Activated T-cell treated with anti-CD3 and anti-CD28 coated beads, Interleukin-2, amount 50 U/mL, for 24 hours (primary cell): Measurements from ENCODE around the gene ZDHHC7.

ENCODE experiments used
- DNase-seq: peaks from one replicate; pipeline ENCODE4 v3.0.0-alpha.2; 2020
- H3K27ac Mint-ChIP-seq: 2 replicates; pipeline ENCODE4 v1.8.0; 2020; ENCODE audit warnings: mild to moderate bottlenecking, mixed read lengths
- H3K27me3 Mint-ChIP-seq: 2 replicates; pipeline ENCODE4 v1.8.0; 2020; ENCODE audit warnings: mixed read lengths
- H3K36me3 Mint-ChIP-seq: 2 replicates; pipeline ENCODE4 v1.8.0; 2020; ENCODE audit warnings: low read depth, mixed read lengths
- H3K4me1 Mint-ChIP-seq: 2 replicates; pipeline ENCODE4 v1.8.0; 2020; ENCODE audit warnings: low read depth, mixed read lengths
- H3K4me3 Mint-ChIP-seq: 2 replicates; pipeline ENCODE4 v1.8.0; 2020; ENCODE audit warnings: mild to moderate bottlenecking, moderate library complexity, mixed read lengths
- H3K9me3 Mint-ChIP-seq: 2 replicates; pipeline ENCODE4 v1.8.0; 2020; ENCODE audit warnings: mixed read lengths

Gene ZDHHC7

GRCh38 chr16:84959045-84959576 lies 52.2 kb downstream of the ZDHHC7 start:
- H3K27me3 Mint-ChIP-seq = no peaks in the 10 kb centered on the region
- no peak overlapping the region for H3K27ac Mint-ChIP-seq
- no peak overlapping the region for H3K4me3 Mint-ChIP-seq
- H3K9me3 Mint-ChIP-seq = no peaks in the 10 kb centered on the region
- no peaks in the 10 kb centered on the region for H3K36me3 Mint-ChIP-seq
- H3K4me1 Mint-ChIP-seq = no peaks in the 10 kb centered on the region
- DNase-seq = no peak

DNA sequence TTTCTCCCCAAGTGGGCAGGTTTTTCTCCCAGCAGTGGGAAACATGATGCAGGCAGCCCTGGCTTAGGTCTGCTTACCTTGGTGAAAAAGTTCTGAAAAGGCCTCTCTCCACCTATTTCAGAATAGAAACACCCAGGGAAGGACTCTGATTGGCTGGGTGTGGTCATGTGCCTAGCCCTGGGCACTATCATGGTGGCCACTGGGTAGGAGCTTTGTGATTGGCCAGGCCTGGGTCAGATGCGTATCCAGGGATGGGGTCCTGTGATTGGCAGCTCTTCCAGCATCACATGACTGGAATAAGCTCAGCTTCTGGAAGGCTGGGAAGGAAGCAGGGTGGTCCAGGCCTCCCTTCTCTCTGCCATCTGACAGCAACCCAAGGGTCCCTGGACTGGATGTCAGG lies 53.5 kb downstream of the ZDHHC7 start:
- Mint-ChIP-seq H3K27me3 (no peaks in the 10 kb centered on the region), H3K27ac (no peak overlapping the region), H3K4me3 (no peak overlapping the region), H3K36me3 (no peaks in the 10 kb centered on the region), H3K4me1 (no peaks in the 10 kb centered on the region), H3K9me3 (no peaks in the 10 kb centered on the region)
- DNase-seq = no peak

GRCh38 chr16:84957192-84957591 lies 54.1 kb downstream of the ZDHHC7 start:
- Mint-ChIP-seq H3K9me3 (no peaks in the 10 kb centered on the region), H3K4me1 (peaks cover 1% of the 10 kb centered on the region), H3K27ac (no peak overlapping the region), H3K4me3 (no peak overlapping the region), H3K27me3 (no peaks in the 10 kb centered on the region), H3K36me3 (no peaks in the 10 kb centered on the region)
- no peak for DNase-seq

GRCh38 chr16:84955427-84955826 lies 55.9 kb downstream of the ZDHHC7 start:
- H3K27me3 Mint-ChIP-seq = no peaks in the 10 kb centered on the region
- DNase-seq = no peak
- no peak overlapping the region for H3K27ac Mint-ChIP-seq
- no peaks in the 10 kb centered on the region for H3K36me3 Mint-ChIP-seq
- H3K4me3 Mint-ChIP-seq = no peak overlapping the region
- H3K4me1 Mint-ChIP-seq = peaks cover 3% of the 10 kb centered on the region
- H3K9me3 Mint-ChIP-seq = no peaks in the 10 kb centered on the region

- Mint-ChIP-seq H3K4me3 (no peak overlapping the region), H3K36me3 (no peaks in the 10 kb centered on the region), H3K9me3 (no peaks in the 10 kb centered on the region), H3K4me1 (peaks cover 3% of the 10 kb centered on the region), H3K27ac (no peak overlapping the region), H3K27me3 (no peaks in the 10 kb centered on the region)
- DNase-seq = no peak
These were observed 58.1 kb downstream of the ZDHHC7 start for GRCh38 chr16:84953190-84953746.

GRCh38 chr16:84952335-84953189 lies 58.8 kb downstream of the ZDHHC7 start:
- peaks cover 3% of the 10 kb centered on the region for H3K4me1 Mint-ChIP-seq
- H3K27ac Mint-ChIP-seq = no peak overlapping the region
- H3K36me3 Mint-ChIP-seq = no peaks in the 10 kb centered on the region
- no peaks in the 10 kb centered on the region for H3K9me3 Mint-ChIP-seq
- H3K4me3 Mint-ChIP-seq = no peak overlapping the region
- H3K27me3 Mint-ChIP-seq = no peaks in the 10 kb centered on the region
- DNase-seq = peak; percentile 73

- no peak for DNase-seq
- no peaks in the 10 kb centered on the region for H3K36me3 Mint-ChIP-seq
These were observed 60.4 kb downstream of the ZDHHC7 start for GRCh38 chr16:84950906-84951305.

GRCh38 chr16:84949772-84950436 lies 61.4 kb downstream of the ZDHHC7 start:
- Mint-ChIP-seq H3K9me3 (no peaks in the 10 kb centered on the region), H3K4me3 (no peak overlapping the region), H3K27ac (no peak overlapping the region), H3K27me3 (no peaks in the 10 kb centered on the region), H3K4me1 (peaks cover 3% of the 10 kb centered on the region), H3K36me3 (no peaks in the 10 kb centered on the region)
- DNase-seq = no peak

More at GRCh38 chr16:84950906-84951305, 60.4 kb downstream of the ZDHHC7 start:
- H3K27me3 Mint-ChIP-seq = no peaks in the 10 kb centered on the region
- no peaks in the 10 kb centered on the region for H3K9me3 Mint-ChIP-seq
- H3K4me1 Mint-ChIP-seq = peaks cover 3% of the 10 kb centered on the region
- H3K4me3 Mint-ChIP-seq = no peak overlapping the region
- no peak overlapping the region for H3K27ac Mint-ChIP-seq

- no peak for DNase-seq
- Mint-ChIP-seq H3K9me3 (no peaks in the 10 kb centered on the region), H3K36me3 (no peaks in the 10 kb centered on the region), H3K27me3 (no peaks in the 10 kb centered on the region), H3K4me1 (peaks cover 3% of the 10 kb centered on the region), H3K27ac (no peak overlapping the region), H3K4me3 (no peak overlapping the region)
These were observed 62.3 kb downstream of the ZDHHC7 start for GRCh38 chr16:84948851-84949610.

DNA sequence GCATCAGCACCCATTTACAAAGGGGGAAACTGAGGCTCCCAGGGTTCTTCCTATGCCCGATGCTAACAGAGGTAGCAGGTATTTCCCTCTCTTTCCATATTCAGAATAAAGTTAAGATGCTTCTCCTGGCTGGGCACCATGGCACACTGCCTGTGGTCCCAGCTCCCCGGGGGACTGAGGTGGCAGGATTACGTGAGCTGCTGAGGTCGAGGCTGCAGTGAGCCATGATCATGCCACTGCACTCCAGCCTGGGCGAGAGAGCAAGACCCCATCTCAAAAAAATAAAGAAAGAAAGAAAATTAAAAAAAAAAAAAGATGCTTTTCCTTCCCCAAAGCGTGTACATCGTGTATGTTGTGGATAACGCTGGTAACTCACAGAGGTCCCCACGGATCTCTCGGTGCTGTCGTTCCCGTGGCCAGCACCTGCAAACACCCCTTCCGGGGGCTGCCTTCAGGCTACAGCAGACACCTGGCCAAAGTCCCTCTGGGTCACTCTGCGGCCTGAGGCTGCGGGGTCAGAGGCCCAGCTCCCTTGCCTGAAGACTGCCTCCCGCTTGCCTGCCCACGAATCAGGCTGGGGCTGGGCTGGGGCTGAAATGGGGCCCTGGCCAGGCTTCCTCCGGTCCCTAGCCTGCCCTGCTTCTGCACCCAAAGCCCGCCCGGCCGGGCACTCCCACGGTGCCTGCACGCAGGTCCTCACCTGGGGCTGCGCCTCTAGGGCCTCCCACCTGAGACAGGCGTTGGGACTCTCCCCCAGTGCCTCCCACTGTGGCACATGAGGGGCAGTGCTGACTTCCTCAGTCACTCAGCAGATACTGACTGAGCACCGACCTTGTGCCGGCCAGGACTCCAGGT lies 63.1 kb downstream of the ZDHHC7 start:
- no peak for DNase-seq
- H3K4me1 Mint-ChIP-seq = peaks cover 3% of the 10 kb centered on the region
- H3K36me3 Mint-ChIP-seq = no peaks in the 10 kb centered on the region
- no peak overlapping the region for H3K4me3 Mint-ChIP-seq
- no peak overlapping the region for H3K27ac Mint-ChIP-seq
- no peaks in the 10 kb centered on the region for H3K9me3 Mint-ChIP-seq
- H3K27me3 Mint-ChIP-seq = no peaks in the 10 kb centered on the region

- no peak for DNase-seq
- Mint-ChIP-seq H3K9me3 (no peaks in the 10 kb centered on the region), H3K4me3 (no peak overlapping the region), H3K36me3 (no peaks in the 10 kb centered on the region), H3K27me3 (peaks cover 1% of the 10 kb centered on the region), H3K4me1 (peaks cover under 1% of the 10 kb centered on the region), H3K27ac (no peak overlapping the region)
These were observed 64.3 kb downstream of the ZDHHC7 start for GRCh38 chr16:84947022-84947421.

DNA sequence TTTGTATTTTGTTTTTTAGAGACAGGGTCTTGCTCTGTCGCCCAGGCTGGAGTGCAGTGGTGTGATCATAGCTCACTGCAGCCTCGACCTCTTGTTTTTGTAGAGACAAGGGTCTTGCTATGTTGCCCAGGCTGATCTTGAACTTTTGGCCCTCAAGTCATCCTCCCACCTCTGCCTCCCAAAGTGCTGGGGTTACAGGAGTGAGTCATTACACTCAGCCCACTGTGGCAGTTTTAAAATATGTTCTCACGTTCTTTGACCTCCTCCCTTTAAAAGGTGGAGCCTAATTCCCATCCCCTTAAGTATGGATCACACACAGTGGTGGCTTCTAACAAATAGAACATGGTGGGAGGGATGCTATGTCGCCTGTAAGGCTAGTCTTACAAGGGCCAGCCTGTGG lies 67.7 kb downstream of the ZDHHC7 start:
- Mint-ChIP-seq H3K4me1 (no peaks in the 10 kb centered on the region), H3K36me3 (no peaks in the 10 kb centered on the region), H3K27ac (no peak overlapping the region), H3K9me3 (no peaks in the 10 kb centered on the region), H3K27me3 (peaks cover 9% of the 10 kb centered on the region), H3K4me3 (no peak overlapping the region)
- no peak for DNase-seq

DNA sequence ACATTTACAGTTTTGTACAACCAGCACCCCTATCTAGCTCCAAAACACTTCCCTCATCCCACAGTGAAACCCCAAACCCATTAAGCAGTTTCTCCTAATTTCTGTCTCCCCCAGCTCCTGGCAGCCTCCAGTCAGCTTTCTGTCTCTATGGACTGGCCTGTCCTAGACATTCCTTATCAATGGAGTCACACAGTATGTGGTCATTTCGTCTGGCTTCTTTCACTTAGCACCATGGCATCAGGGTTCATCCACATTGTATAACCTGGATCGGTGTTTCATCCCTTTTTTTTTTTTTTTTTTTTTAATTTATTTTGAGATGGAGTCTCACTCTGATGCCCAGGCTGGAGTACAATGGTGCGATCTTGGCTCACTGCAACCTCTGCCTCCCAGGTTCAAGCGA lies 68.5 kb downstream of the ZDHHC7 start:
- DNase-seq = no peak
- H3K27me3 Mint-ChIP-seq = peaks cover 9% of the 10 kb centered on the region
- H3K36me3 Mint-ChIP-seq = no peaks in the 10 kb centered on the region
- H3K9me3 Mint-ChIP-seq = no peaks in the 10 kb centered on the region
- H3K27ac Mint-ChIP-seq = no peak overlapping the region
- no peak overlapping the region for H3K4me3 Mint-ChIP-seq
- no peaks in the 10 kb centered on the region for H3K4me1 Mint-ChIP-seq

DNA sequence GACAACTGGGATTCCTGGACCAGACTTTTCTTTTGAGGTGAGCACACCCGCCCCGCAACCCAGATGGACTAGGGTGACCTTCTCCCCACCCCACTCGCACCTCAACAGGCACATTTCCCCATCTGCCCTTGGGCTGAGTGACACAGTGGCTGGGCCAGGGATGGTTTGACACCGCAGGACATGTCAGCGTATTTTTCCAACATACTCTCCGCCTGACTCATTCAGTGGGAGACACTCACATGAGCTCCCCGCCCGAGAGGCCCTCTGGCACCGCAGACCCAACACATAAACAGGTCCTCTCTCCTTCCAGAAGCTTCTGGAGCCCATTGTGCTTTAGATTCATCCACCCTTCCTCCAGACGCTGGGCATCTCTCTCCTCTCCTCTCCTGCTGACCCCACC lies 69.4 kb downstream of the ZDHHC7 start:
- no peaks in the 10 kb centered on the region for H3K9me3 Mint-ChIP-seq
- peaks cover 9% of the 10 kb centered on the region for H3K27me3 Mint-ChIP-seq
- H3K36me3 Mint-ChIP-seq = no peaks in the 10 kb centered on the region
- H3K27ac Mint-ChIP-seq = no peak overlapping the region
- H3K4me1 Mint-ChIP-seq = no peaks in the 10 kb centered on the region
- no peak for DNase-seq
- no peak overlapping the region for H3K4me3 Mint-ChIP-seq
